Panc1 (cell line): ENCODE data around the gene PCBP2. TPM values are rescaled to one million over a fixed set of nuclear protein-coding genes. Genes with fewer than 3 reads are reported as not detected.
A peak's percentile ranks its signal among the peaks of the same experiment; 100 is the strongest.

Experiments
- ATAC-seq: fragments of 200-7000 bp; cut with Tn5 transposase; 2 replicates; pipeline ENCODE4 v1.9.1; 2020; ENCODE audit warnings: mild to moderate bottlenecking, moderate library complexity
- BruUV-seq: library from RNA; stranded (reverse); fragments of 400-500 nt; replicated peaks from 2 replicates; lab custom pipeline; 2021; lab: Mats Ljungman, UMichigan
- CTCF ChIA-PET: fragments of 300-600 bp; sonication (Branson Sonifier 250); formaldehyde crosslinking; loops from one replicate; lab custom pipeline; 2022; ENCODE audit warnings: antibody characterized with exemption; lab: Charles Lee
- POLR2A ChIA-PET: fragments of 300-600 bp; sonication (Branson Sonifier 250); formaldehyde crosslinking; loops from one replicate; lab custom pipeline; 2022; ENCODE audit warnings: antibody characterized with exemption; lab: Charles Lee
- DNase-seq: peaks from one replicate; pipeline ENCODE4 v3.0.0-alpha.2; 2010; ENCODE audit warnings: low read depth, low spot score
- H3K27ac ChIP-seq: 2 replicates; pipeline ENCODE4 v1.5.1; 2011; ENCODE audit warnings: mild to moderate bottlenecking, low read length, inconsistent platforms
- H3K27me3 ChIP-seq: fragments of 200-500 bp; sonication (Bioruptor generic); 2 replicates; pipeline ENCODE4 v1.6.0; 2014; ENCODE audit warnings: low read length, inconsistent platforms; ENCODE audit not compliant: control insufficient read depth, insufficient read depth
- H3K36me3 ChIP-seq: fragments of 200-500 bp; sonication (Bioruptor generic); 2 replicates; pipeline ENCODE4 v1.5.1; 2014; ENCODE audit warnings: inconsistent platforms, mild to moderate bottlenecking, low read length, moderate library complexity; ENCODE audit not compliant: control insufficient read depth, insufficient read depth
- H3K4me1 ChIP-seq: 2 replicates; pipeline ENCODE4 v1.5.1; 2011; ENCODE audit warnings: inconsistent platforms, mild to moderate bottlenecking, low read length, moderate library complexity; ENCODE audit not compliant: control insufficient read depth, insufficient read depth
- H3K4me3 ChIP-seq, 2 experiments: 2 replicates each; pipeline ENCODE4 v1.5.1; 2011 to 2012; ENCODE audit warnings: low read depth in 2 of 2, low read length in 2 of 2, mild to moderate bottlenecking in 2 of 2, inconsistent platforms in 1 of 2, moderate library complexity in 1 of 2
- H3K9me3 ChIP-seq: fragments of 200-500 bp; sonication (Bioruptor generic); 2 replicates; pipeline ENCODE4 v1.5.1; 2014; ENCODE audit warnings: low read depth, mild to moderate bottlenecking, inconsistent platforms, low read length, moderate library complexity; ENCODE audit not compliant: control insufficient read depth, insufficient read depth
- CTCF ChIP-seq: fragments of 450-650 bp; IDR thresholded peaks from 2 replicates; pipeline ENCODE4 v1.5.1; 2017; ENCODE audit warnings: mild to moderate bottlenecking
- POLR2AphosphoS5 ChIP-seq: IDR thresholded peaks from 2 replicates; pipeline ENCODE4 v1.6.1; 2012; ENCODE audit warnings: mild to moderate bottlenecking, low read depth, low read length, moderate library complexity
- SIN3A ChIP-seq: IDR thresholded peaks from 2 replicates; pipeline ENCODE4 v1.6.1; 2012; ENCODE audit warnings: low read depth, mild to moderate bottlenecking, low read length, moderate library complexity, borderline replicate concordance; ENCODE audit not compliant: insufficient read depth
- TCF7L2 ChIP-seq: IDR thresholded peaks from 2 replicates; pipeline ENCODE4 v1.6.1; 2011; ENCODE audit warnings: mild to moderate bottlenecking, low read depth, low read length, inconsistent platforms
- in situ Hi-C: cut with HindIII; loops from 2 replicates; pipeline ENCODE4 v1.10.0; 2016; ENCODE audit warnings: low sequenced_read_pairs, low pct_unique_long_range_greater_than_20kb
- intact Hi-C: fragments of 100-400 bp; cut with micrococcal nuclease; formaldehyde crosslinking; loops from one replicate; pipeline ENCODE4 v1.10.0; 2022; ENCODE audit not compliant: unreplicated experiment
- total RNA-seq: library from RNA; stranded (reverse); gene quantifications from one replicate; pipeline ENCODE4 v1.2.1, GENCODE V29; 2021; ENCODE audit not compliant: unreplicated experiment
- TF ChIP-seq, protein P1 (sequence below), 2 experiments: IDR thresholded peaks; 2 replicates each; pipeline ENCODE4 v1.6.1; 2011 to 2012; ENCODE audit warnings: low read depth in 2 of 2, control low read depth in 1 of 2, low read length in 1 of 2, mild to moderate bottlenecking in 1 of 2, moderate library complexity in 1 of 2; ENCODE audit not compliant: insufficient read depth in 1 of 2

Gene PCBP2
- total RNA-seq, 1 experiment from 2014 or later = 836 TPM

- in situ Hi-C loops = no loop called here
- Histone ChIP-seq H3K9me3 (no peaks in the 10 kb centered on the region), H3K4me3 (no peak overlapping the region), H3K27me3 (no peaks in the 10 kb centered on the region), H3K27ac (no peak overlapping the region), H3K4me1 (peaks cover 6% of the 10 kb centered on the region; the same call in 1 of the 2 replicates), H3K36me3 (peaks cover 84% of the 10 kb centered on the region)
- TF ChIP-seq, protein P1, sequence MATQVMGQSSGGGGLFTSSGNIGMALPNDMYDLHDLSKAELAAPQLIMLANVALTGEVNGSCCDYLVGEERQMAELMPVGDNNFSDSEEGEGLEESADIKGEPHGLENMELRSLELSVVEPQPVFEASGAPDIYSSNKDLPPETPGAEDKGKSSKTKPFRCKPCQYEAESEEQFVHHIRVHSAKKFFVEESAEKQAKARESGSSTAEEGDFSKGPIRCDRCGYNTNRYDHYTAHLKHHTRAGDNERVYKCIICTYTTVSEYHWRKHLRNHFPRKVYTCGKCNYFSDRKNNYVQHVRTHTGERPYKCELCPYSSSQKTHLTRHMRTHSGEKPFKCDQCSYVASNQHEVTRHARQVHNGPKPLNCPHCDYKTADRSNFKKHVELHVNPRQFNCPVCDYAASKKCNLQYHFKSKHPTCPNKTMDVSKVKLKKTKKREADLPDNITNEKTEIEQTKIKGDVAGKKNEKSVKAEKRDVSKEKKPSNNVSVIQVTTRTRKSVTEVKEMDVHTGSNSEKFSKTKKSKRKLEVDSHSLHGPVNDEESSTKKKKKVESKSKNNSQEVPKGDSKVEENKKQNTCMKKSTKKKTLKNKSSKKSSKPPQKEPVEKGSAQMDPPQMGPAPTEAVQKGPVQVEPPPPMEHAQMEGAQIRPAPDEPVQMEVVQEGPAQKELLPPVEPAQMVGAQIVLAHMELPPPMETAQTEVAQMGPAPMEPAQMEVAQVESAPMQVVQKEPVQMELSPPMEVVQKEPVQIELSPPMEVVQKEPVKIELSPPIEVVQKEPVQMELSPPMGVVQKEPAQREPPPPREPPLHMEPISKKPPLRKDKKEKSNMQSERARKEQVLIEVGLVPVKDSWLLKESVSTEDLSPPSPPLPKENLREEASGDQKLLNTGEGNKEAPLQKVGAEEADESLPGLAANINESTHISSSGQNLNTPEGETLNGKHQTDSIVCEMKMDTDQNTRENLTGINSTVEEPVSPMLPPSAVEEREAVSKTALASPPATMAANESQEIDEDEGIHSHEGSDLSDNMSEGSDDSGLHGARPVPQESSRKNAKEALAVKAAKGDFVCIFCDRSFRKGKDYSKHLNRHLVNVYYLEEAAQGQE (IDR thresholded peaks at IDR 0.05; ENCODE audit: insufficient read depth in 1 of 2, low read depth in 2 of 2, low read length in 1 of 2) = no peak
- TF ChIP-seq SIN3A (no peak), CTCF (no peak), POLR2AphosphoS5 (no peak; the same call in 1 of the 2 replicates), TCF7L2 (no peak)
- ChIA-PET POLR2A (interaction anchor here (0.7 kb wide), 1 partner anchor 168 kb away, joined by 4 read pairs; the partner anchor contains the start of gene MYG1), CTCF (no interaction called here)
- intact Hi-C loops = no loop called here
- no peak for DNase-seq
- BruUV-seq = no TSS peak
- no peak for ATAC-seq
These were observed 15.2 kb downstream of the PCBP2 start for GRCh38 chr12:53467082-53467481.

DNA sequence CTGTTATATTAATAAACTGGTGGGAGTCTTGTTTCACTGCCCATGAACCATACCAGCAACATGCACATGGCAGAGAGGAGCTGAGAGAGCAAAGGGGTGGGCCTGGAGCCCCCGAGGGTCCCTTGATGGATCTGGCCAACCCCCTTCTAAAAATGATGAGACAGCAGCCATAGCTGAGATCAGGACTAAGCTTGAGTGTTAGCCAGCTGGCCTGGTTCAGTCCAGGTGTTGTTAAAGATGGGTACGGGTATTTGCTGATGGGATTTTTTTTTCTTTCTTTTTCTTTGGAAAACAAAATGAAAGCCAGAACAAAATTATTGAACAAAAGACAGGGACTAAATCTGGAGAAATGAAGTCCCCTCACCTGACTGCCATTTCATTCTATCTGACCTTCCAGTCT is 16.0 kb downstream of the PCBP2 start:
- intact Hi-C loops (no loop called here), in situ Hi-C loops (no loop called here)
- no peak overlapping the region for H3K4me3 ChIP-seq
- no peak for DNase-seq
- TSS peak; percentile 42 for BruUV-seq
- H3K27me3 ChIP-seq = no peaks in the 10 kb centered on the region
- H3K27ac ChIP-seq = no peak overlapping the region
- ATAC-seq = no peak
- ChIA-PET CTCF (no interaction called here), POLR2A (interaction anchor here (0.7 kb wide), 1 partner anchor 169 kb away, joined by 4 read pairs; the partner anchor contains the start of gene MYG1)
- peaks cover 83% of the 10 kb centered on the region for H3K36me3 ChIP-seq
- H3K4me1 ChIP-seq = peaks cover 5% of the 10 kb centered on the region; the same call in 1 of the 2 replicates
- TF ChIP-seq SIN3A (no peak), TCF7L2 (no peak), CTCF (no peak)
- TF ChIP-seq, protein P1 (IDR thresholded peaks at IDR 0.05; ENCODE audit: insufficient read depth in 1 of 2, low read depth in 2 of 2, low read length in 1 of 2) = no peak
- H3K9me3 ChIP-seq = no peaks in the 10 kb centered on the region
